GM12878 (cell line): ENCODE data around the gene FBXL19. TPM values are rescaled to one million over a fixed set of nuclear protein-coding genes. Genes with fewer than 3 reads are reported as not detected.

Experiments
- CHD2 ChIP-seq: IDR thresholded peaks from 2 replicates; pipeline ENCODE4 v1.6.1; 2011; ENCODE audit warnings: low read depth, low read length, improper control_type of control experiment, borderline replicate concordance
- CREM ChIP-seq: IDR thresholded peaks from 2 replicates; pipeline ENCODE4 v1.6.1; 2014; ENCODE audit warnings: antibody characterized with exemption, low read depth
- CUX1 ChIP-seq: IDR thresholded peaks from 2 replicates; pipeline ENCODE4 v1.6.1; 2012; ENCODE audit warnings: improper control_type of control experiment, low read depth, low read length; ENCODE audit not compliant: insufficient replicate concordance
- ELK1 ChIP-seq: IDR thresholded peaks from 2 replicates; pipeline ENCODE4 v1.6.1; 2012; ENCODE audit warnings: low read depth, low read length, improper control_type of control experiment
- EP300 ChIP-seq, 2 experiments: fragments of 150-350 bp in 1 of 2; IDR thresholded peaks; 2 replicates each; pipeline ENCODE4 v1.6.1; 2011 to 2012; ENCODE audit warnings: low read depth in 2 of 2, low read length in 2 of 2, borderline replicate concordance in 1 of 2, improper control_type of control experiment in 1 of 2, inconsistent platforms in 1 of 2; ENCODE audit not compliant: control insufficient read depth in 1 of 2
- MTA2 ChIP-seq: fragments of 450-650 bp; IDR thresholded peaks from 2 replicates; pipeline ENCODE4 v1.6.1; 2016; ENCODE audit warnings: low read depth, mild to moderate bottlenecking, moderate library complexity
- NFYB ChIP-seq: IDR thresholded peaks from 2 replicates; pipeline ENCODE4 v1.6.1; 2011; ENCODE audit warnings: low read depth, mild to moderate bottlenecking, low read length, improper control_type of control experiment, moderate library complexity; ENCODE audit not compliant: insufficient read depth
- NR2C2 ChIP-seq: IDR thresholded peaks from 2 replicates; pipeline ENCODE4 v1.6.1; 2011; ENCODE audit warnings: borderline replicate concordance, low read depth; ENCODE audit not compliant: control insufficient read depth, insufficient read length
- PBX3 ChIP-seq: IDR thresholded peaks from 2 replicates; pipeline ENCODE4 v1.6.1; 2011; ENCODE audit warnings: mild to moderate bottlenecking, low read depth, low read length, moderate library complexity; ENCODE audit not compliant: insufficient replicate concordance
- SREBF2 ChIP-seq: IDR thresholded peaks from 2 replicates; pipeline ENCODE4 v1.6.1; 2012; ENCODE audit warnings: mild to moderate bottlenecking, low read length
- ZBTB11 ChIP-seq: fragments of 450-650 bp; formaldehyde crosslinking; IDR thresholded peaks from 2 replicates; pipeline ENCODE4 v1.5.0; 2022; ENCODE audit warnings: mild to moderate bottlenecking, missing genetic modification characterization
- ZBTB40 ChIP-seq: fragments of 450-650 bp; IDR thresholded peaks from 2 replicates; pipeline ENCODE4 v1.6.1; 2016; ENCODE audit warnings: mild to moderate bottlenecking, moderate library complexity, borderline replicate concordance
- polyA plus RNA-seq, 11 experiments: library from polyadenylated mRNA; depleted of rRNA in 4 of 11; unstranded in 6 of 11; stranded (reverse) in 5 of 11; fragments of >200 nt; fragmentation: Nextera tagmentation in 4 of 11; fragmentation: Illumina TruSeq in 1 of 11; extraction: Ambion mirVana in 4 of 11; extraction: Trizol in 1 of 11; gene quantifications; 1 replicate in 1 of 11; 2 replicates in 10 of 11; pipeline versions ENCODE4 v1.2.1 to v1.2.3, GENCODE V29; 2011 to 2016; ENCODE audit warnings: inconsistent platforms in 2 of 11, missing spikeins in 2 of 11, low read depth in 1 of 11
- total RNA-seq, 4 experiments: library from RNA; depleted of rRNA in 3 of 4; stranded (reverse); fragments of >200 nt in 3 of 4; fragmentation: Illumina TruSeq in 1 of 4; extraction: Trizol in 1 of 4; gene quantifications; 2 replicates each; pipeline versions ENCODE4 v1.2.1 to v1.2.3, GENCODE V29; 2013 to 2021

The FBXL19 gene
- total and polyA plus RNA-seq, 10 of the 15 experiments (the other 5 are each of a cell fraction or from before 2014, with no cell fraction given), result 0.02 to 32.1 (median 6.8) TPM; not detected in 1

GRCh38 chr16:30922420-30922959 lies 882 bp upstream of the FBXL19 start (continued):
- TF ChIP-seq CUX1, result no peak
- TF ChIP-seq MTA2, result peak; percentile 99
- peak; percentile 57; the same call in 1 of the 2 replicates for TF ChIP-seq SREBF2
- TF ChIP-seq EP300 (IDR thresholded peaks at IDR 0.05; ENCODE audit: borderline replicate concordance in 1 of 2, control insufficient read depth in 1 of 2, low read depth in 2 of 2, low read length in 2 of 2), result no peak
- peak; percentile 90 for TF ChIP-seq ELK1
- TF ChIP-seq PBX3, result peak; percentile 88
- TF ChIP-seq NFYB, result no peak
- TF ChIP-seq CHD2, result peak; percentile 96
- TF ChIP-seq NR2C2, result peak; percentile 96
- TF ChIP-seq ZBTB40, result peak; percentile 98
- TF ChIP-seq CREM, result peak; percentile 99
- no peak for TF ChIP-seq ZBTB11 (CRISPR knock-in tag)
